Loucy (cell line): ENCODE results near the gene TGM4.

Experiments
- H2AFZ ChIP-seq: fragments of 200-600 bp; sonication (generic); 2 replicates; pipeline ENCODE4 v1.6.0; 2016; ENCODE audit warnings: antibody characterized with exemption, mild to moderate bottlenecking, low read length, moderate library complexity
- H3F3A ChIP-seq: fragments of 200-600 bp; 2 replicates; pipeline ENCODE4 v1.6.0; 2016; ENCODE audit warnings: antibody characterized with exemption, low read depth, mild to moderate bottlenecking
- H3K27me3 ChIP-seq: fragments of 200-600 bp; sonication (generic); 2 replicates; pipeline ENCODE4 v1.6.1; 2014; ENCODE audit warnings: low read length, mild to moderate bottlenecking; ENCODE audit not compliant: insufficient read depth, poor library complexity, severe bottlenecking
- H3K36me3 ChIP-seq: fragments of 200-600 bp; sonication (generic); 2 replicates; pipeline ENCODE4 v1.6.1; 2016; ENCODE audit warnings: low read length; ENCODE audit not compliant: insufficient read depth
- H3K4me1 ChIP-seq: fragments of 200-600 bp; sonication (generic); 2 replicates; pipeline ENCODE4 v1.5.1; 2014; ENCODE audit warnings: low read length, mild to moderate bottlenecking; ENCODE audit not compliant: insufficient read depth, poor library complexity, severe bottlenecking
- H3K4me2 ChIP-seq: fragments of 200-600 bp; sonication (generic); 2 replicates; pipeline ENCODE4 v1.6.0; 2014; ENCODE audit warnings: antibody characterized with exemption, low read length, low read depth, mild to moderate bottlenecking; ENCODE audit not compliant: poor library complexity, severe bottlenecking
- H3K4me3 ChIP-seq: fragments of 200-600 bp; sonication (generic); 2 replicates; pipeline ENCODE4 v1.5.1; 2014; ENCODE audit warnings: low read length, mild to moderate bottlenecking, mixed read lengths; ENCODE audit not compliant: poor library complexity, severe bottlenecking
- H3K79me2 ChIP-seq: fragments of 200-600 bp; sonication (generic); 2 replicates; pipeline ENCODE4 v1.6.1; 2014; ENCODE audit warnings: low read length; ENCODE audit not compliant: insufficient read depth
- H3K9ac ChIP-seq: fragments of 200-600 bp; sonication (generic); 2 replicates; pipeline ENCODE4 v1.6.0; 2014; ENCODE audit warnings: mild to moderate bottlenecking, low read depth, low read length, moderate library complexity; ENCODE audit not compliant: poor library complexity, severe bottlenecking
- H3K9me2 ChIP-seq: fragments of 200-600 bp; sonication (generic); replicated peaks from 2 replicates; pipeline ENCODE4 v1.6.1; 2016; ENCODE audit warnings: low read depth, low read length, mixed read lengths
- H3K9me3 ChIP-seq: fragments of 200-600 bp; sonication (generic); 2 replicates; pipeline ENCODE4 v1.6.1; 2014; ENCODE audit warnings: mild to moderate bottlenecking, antibody characterized with exemption, low read length, low read depth; ENCODE audit not compliant: insufficient read depth
- H4K20me1 ChIP-seq: fragments of 200-600 bp; sonication (generic); 2 replicates; pipeline ENCODE4 v1.6.0; 2014; ENCODE audit warnings: antibody characterized with exemption, low read length, mild to moderate bottlenecking; ENCODE audit not compliant: insufficient read depth, poor library complexity, severe bottlenecking
- EZH2phosphoT487 ChIP-seq: fragments of 200-600 bp; IDR thresholded peaks from 2 replicates; pipeline ENCODE4 v1.6.1; 2018; ENCODE audit warnings: antibody characterized with exemption, mild to moderate bottlenecking, moderate library complexity, borderline replicate concordance
- TF ChIP-seq, protein P1 (sequence below): fragments of 200-600 bp; sonication (generic); conservative IDR thresholded peaks from 2 replicates; pipeline ENCODE4 v1.5.1; 2014; ENCODE audit warnings: mild to moderate bottlenecking, antibody characterized with exemption, low read length

The TGM4 gene

GRCh38 chr3:44930911-44931310 is 56.5 kb downstream of the TGM4 start:
- no peaks in the 10 kb centered on the region for H4K20me1 ChIP-seq
- no peak overlapping the region for H3K9ac ChIP-seq
- TF ChIP-seq, protein P1, sequence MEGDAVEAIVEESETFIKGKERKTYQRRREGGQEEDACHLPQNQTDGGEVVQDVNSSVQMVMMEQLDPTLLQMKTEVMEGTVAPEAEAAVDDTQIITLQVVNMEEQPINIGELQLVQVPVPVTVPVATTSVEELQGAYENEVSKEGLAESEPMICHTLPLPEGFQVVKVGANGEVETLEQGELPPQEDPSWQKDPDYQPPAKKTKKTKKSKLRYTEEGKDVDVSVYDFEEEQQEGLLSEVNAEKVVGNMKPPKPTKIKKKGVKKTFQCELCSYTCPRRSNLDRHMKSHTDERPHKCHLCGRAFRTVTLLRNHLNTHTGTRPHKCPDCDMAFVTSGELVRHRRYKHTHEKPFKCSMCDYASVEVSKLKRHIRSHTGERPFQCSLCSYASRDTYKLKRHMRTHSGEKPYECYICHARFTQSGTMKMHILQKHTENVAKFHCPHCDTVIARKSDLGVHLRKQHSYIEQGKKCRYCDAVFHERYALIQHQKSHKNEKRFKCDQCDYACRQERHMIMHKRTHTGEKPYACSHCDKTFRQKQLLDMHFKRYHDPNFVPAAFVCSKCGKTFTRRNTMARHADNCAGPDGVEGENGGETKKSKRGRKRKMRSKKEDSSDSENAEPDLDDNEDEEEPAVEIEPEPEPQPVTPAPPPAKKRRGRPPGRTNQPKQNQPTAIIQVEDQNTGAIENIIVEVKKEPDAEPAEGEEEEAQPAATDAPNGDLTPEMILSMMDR = no peak
- no peak for TF ChIP-seq EZH2phosphoT487
- H3K4me1 ChIP-seq = no peaks in the 10 kb centered on the region
- H3K36me3 ChIP-seq = peaks cover 67% of the 10 kb centered on the region; the same call in 1 of the 2 replicates
- H3K9me2 ChIP-seq = no peaks in the 10 kb centered on the region
- no peaks in the 10 kb centered on the region for H3K79me2 ChIP-seq
- H3K4me3 ChIP-seq = no peak overlapping the region
- no peak overlapping the region for H3K4me2 ChIP-seq
- H3K9me3 ChIP-seq = no peaks in the 10 kb centered on the region
- no peaks in the 10 kb centered on the region for H3K27me3 ChIP-seq
- no peaks in the 10 kb centered on the region for H3F3A ChIP-seq
- H2AFZ ChIP-seq = no peak overlapping the region

DNA sequence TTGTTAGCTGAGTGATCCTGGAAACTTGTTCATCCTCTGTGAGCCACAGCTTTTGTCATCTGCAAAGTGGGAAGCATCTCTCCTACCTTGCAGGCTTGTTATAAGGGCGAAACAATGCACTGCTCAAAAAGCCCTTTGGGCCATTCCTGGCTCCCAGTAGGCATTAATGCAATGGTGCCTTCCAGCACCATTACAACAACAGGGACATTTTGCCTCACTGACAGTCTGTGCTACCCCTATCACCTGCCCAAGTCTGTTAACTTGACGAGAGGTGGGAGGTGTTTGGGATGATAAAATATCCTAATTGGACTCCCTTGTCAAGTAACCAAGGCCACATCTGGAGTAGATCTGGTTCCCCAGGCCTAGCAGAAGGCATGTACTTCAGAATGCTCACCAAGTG is 57.4 kb downstream of the TGM4 start:
- no peaks in the 10 kb centered on the region for H3F3A ChIP-seq
- H3K36me3 ChIP-seq = peaks cover 69% of the 10 kb centered on the region; the same call in 1 of the 2 replicates
- H3K4me3 ChIP-seq = no peak overlapping the region
- H4K20me1 ChIP-seq = no peaks in the 10 kb centered on the region
- no peaks in the 10 kb centered on the region for H3K79me2 ChIP-seq
- H3K4me1 ChIP-seq = no peaks in the 10 kb centered on the region
- TF ChIP-seq, protein P1 = no peak
- no peak for TF ChIP-seq EZH2phosphoT487
- H3K27me3 ChIP-seq = no peaks in the 10 kb centered on the region
- no peak overlapping the region for H3K4me2 ChIP-seq
- no peak overlapping the region for H3K9ac ChIP-seq
- no peak overlapping the region for H2AFZ ChIP-seq
- H3K9me2 ChIP-seq = no peaks in the 10 kb centered on the region
- no peaks in the 10 kb centered on the region for H3K9me3 ChIP-seq

DNA sequence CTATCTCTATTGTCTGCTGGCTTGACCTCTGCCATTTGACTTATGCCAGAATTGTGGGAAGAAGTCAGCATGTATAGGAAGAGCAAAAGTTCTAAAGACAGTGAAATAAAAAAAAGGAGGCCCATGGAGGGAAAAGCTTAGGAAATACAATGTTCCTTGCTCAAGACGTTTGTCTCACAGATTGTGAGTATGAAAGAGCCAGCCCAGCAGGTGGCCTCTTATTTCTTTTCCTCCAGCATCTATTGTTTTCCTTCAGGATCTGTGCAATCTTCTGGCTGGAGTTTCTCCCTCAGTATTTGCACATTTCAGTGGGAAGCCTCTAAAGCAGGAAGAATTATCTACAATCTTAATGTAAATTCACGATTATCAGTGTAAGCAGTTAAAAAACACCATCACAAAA is 57.9 kb downstream of the TGM4 start:
- no peak overlapping the region for H2AFZ ChIP-seq
- no peak overlapping the region for H3K4me3 ChIP-seq
- no peak overlapping the region for H3K9ac ChIP-seq
- TF ChIP-seq EZH2phosphoT487 = no peak
- TF ChIP-seq, protein P1 = no peak
- H3K36me3 ChIP-seq = peaks cover 69% of the 10 kb centered on the region; the same call in 1 of the 2 replicates
- H3K27me3 ChIP-seq = no peaks in the 10 kb centered on the region
- no peaks in the 10 kb centered on the region for H3K9me2 ChIP-seq
- no peaks in the 10 kb centered on the region for H3F3A ChIP-seq
- no peaks in the 10 kb centered on the region for H3K4me1 ChIP-seq
- no peaks in the 10 kb centered on the region for H3K9me3 ChIP-seq
- H4K20me1 ChIP-seq = no peaks in the 10 kb centered on the region
- H3K79me2 ChIP-seq = no peaks in the 10 kb centered on the region
- H3K4me2 ChIP-seq = no peak overlapping the region
